Stimulated activated CD4-positive, alpha-beta T cell treated with anti-CD3 and anti-CD28 coated beads, Interleukin-1b, Interleukin-23, amount 100 ng/mL, for 48 hours (primary cell): ENCODE results near the gene KCNA5.

Source experiments
- DNase-seq: peaks from one replicate; pipeline ENCODE4 v3.0.0-alpha.2; 2020

The KCNA5 gene

GRCh38 chr12:5030066-5030465 is 13.6 kb upstream of the KCNA5 start:
- DNase-seq: no peak

- no peak for DNase-seq
Observed at GRCh38 chr12:5031242-5031641, 12.4 kb upstream of the KCNA5 start.

GRCh38 chr12:5031958-5032357 is 11.7 kb upstream of the KCNA5 start:
- DNase-seq: no peak

- no peak for DNase-seq
Observed at GRCh38 chr12:5032821-5033220, 10.9 kb upstream of the KCNA5 start.

DNA sequence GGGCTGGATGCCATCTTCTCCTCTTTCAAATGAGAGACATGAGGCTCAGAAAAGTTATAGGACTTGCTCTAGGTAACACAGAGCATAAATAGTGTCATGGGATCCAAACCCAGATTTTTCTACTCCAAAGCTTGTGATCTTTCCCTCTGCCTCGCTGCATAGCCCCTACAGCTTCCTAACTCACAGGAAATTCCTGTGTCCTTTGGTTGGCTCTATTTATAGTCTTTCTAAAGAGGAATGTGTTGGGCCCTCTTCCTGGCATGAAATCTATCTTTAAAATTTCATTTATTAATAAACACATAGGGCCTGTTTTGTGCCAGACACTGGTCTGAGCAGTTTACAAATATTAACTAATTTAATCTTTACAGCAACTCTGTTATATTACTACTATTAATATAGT is 9.8 kb upstream of the KCNA5 start:
- DNase-seq: no peak

DNA sequence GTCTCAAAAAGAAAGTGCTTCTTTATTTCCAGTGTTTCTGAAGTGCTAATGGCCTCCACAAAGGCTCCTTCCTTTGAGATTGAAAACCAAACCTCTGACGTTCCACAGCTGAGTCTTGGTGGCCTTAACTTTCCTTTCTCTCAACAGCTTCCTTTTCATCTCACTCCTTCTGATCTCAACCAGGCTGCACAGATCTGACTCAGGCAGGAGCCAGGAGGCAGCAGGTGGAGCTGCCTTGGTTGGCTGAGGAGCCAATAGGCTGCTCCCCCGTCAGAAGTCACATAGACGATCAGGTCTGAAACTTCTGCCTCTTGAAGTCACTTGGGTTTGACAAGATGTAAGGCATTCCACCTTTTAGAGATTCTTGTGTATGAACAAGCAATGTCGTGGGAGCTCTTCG is 9.1 kb upstream of the KCNA5 start:
- DNase-seq: peak; percentile 59

- DNase-seq: no peak
Observed at GRCh38 chr12:5035618-5036017, 8.1 kb upstream of the KCNA5 start.

GRCh38 chr12:5036031-5036430 is 7.6 kb upstream of the KCNA5 start:
- DNase-seq: no peak

GRCh38 chr12:5037795-5038357 is 5.8 kb upstream of the KCNA5 start:
- no peak for DNase-seq

- DNase-seq: no peak
Observed at GRCh38 chr12:5038781-5039311, 4.8 kb upstream of the KCNA5 start.

DNA sequence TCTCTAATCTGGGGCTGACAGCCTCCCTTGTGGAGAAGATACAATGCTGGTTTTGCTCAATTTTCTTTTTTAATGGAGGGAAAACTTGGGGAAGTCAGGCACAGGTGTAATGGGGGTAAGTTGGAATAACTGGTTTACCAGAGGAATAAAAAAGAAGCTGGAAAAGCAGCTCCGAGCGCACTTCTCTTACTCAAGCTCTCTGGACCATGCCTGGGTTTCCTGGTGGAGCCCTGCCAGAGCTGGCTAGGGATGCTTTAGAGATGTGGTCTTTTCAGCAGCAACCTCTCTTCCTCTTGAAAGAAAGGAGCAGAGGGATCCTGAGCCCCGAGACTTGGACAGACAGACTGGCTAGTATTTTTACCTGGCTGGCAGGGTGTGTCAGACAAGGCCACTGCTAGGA is 3.9 kb upstream of the KCNA5 start:
- no peak for DNase-seq

DNA sequence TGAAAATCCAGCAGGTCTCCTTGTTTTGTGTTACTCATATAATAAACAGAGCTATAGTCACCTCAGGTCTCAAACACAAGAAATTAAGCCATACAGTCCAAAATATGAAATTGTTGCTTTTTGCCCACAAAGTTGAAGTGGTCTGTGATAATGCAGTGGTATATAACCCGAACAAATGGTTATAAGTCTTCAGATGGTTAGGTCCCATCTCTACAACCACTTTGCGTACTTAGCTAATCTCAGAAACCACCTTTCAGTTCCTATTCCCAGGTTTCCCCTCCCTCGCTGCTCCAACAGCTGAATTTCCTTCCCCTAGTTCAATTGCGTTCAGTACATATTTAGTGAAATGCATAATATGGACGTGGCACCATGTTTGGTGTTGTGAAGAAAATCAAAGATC is 3.3 kb upstream of the KCNA5 start:
- no peak for DNase-seq

- no peak for DNase-seq
Observed at GRCh38 chr12:5044420-5045295, 979 bp downstream of the KCNA5 start.

- DNase-seq: no peak
Observed at GRCh38 chr12:5047094-5047493, 3.4 kb downstream of the KCNA5 start.

DNA sequence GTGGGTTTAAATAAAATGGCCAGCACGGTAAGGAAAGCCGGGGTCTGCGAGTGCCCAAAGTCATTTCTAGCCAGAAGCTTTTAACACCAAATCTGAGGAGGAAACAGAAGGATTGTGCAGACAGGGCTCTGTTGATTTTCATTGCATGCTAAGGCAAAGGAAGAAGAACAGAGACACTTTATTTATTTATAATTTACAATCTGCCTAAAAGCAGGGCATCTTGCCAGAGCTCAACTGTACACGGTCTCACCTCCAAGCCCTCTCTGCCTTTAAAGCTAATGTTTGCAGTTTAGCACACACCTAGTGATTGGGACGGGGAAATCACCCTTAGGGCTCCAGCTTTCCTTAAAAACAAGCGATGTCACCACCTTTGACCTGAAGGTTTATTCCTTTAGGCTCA is 4.0 kb downstream of the KCNA5 start:
- DNase-seq: no peak

DNA sequence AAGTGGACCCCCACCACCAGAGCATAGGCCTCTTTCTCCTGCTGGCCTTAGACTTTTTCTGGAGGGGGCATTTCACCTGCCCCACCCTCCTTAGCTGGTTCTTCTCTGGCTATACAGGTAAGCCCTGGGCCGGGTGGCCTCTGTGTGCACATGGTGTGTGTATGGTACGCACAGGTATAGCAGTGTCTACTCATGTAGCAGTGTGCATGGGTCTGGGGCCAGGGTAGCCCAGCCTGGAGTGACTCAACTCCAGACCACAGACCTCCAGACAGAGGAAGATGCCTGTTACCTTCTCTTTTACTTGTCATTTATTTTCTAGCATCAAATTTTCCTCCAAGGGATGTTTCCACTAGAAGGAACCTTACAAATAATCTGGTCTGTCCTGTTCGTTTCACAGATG is 6.9 kb downstream of the KCNA5 start:
- no peak for DNase-seq

- no peak for DNase-seq
Observed at GRCh38 chr12:5051334-5051733, 7.7 kb downstream of the KCNA5 start.

DNA sequence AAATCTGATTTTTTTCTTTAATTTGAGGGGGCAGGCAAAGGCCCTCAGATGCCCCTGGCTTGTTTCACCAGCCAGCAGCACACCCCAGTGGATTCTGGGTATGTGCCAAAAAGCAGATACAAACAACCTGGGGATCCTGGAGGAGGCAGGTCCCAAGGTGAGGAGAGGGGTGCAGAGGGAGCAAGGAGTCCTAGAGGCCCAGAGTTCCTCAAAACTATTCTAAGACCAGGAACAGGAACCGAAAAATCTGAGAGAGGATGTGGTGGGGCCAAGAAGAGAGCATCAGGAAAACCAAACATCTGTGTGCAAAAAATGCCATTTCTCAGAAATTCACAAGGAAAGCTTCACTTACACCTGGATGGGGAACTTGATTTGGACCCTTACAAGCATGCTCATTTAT is 8.2 kb downstream of the KCNA5 start:
- no peak for DNase-seq

GRCh38 chr12:5052348-5052747 is 8.7 kb downstream of the KCNA5 start:
- no peak for DNase-seq

- no peak for DNase-seq
Observed at GRCh38 chr12:5059358-5059757, 15.7 kb downstream of the KCNA5 start.

- no peak for DNase-seq
Observed at GRCh38 chr12:5060958-5061357, 17.3 kb downstream of the KCNA5 start.

DNA sequence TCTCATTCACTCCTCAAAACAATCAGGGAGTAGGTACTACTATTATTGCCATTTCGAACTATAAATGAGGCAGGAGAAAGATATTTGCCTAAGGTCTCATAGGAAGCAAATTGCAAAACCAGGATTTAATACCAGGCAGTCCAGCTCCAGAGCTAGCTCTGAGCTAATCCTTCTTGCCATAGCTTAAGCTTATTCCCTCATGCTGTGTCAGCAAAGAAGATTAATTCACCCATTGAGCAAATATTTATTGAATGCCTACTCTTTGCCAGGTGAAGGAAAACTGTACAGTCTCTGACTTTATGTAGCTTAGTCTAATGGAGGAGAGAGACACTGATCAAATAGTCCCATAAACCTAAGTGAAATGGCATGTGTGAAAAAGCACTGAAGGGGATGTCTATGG is 19.5 kb downstream of the KCNA5 start:
- DNase-seq: no peak

- no peak for DNase-seq
Observed at GRCh38 chr12:5064913-5065490, 21.3 kb downstream of the KCNA5 start.

DNA sequence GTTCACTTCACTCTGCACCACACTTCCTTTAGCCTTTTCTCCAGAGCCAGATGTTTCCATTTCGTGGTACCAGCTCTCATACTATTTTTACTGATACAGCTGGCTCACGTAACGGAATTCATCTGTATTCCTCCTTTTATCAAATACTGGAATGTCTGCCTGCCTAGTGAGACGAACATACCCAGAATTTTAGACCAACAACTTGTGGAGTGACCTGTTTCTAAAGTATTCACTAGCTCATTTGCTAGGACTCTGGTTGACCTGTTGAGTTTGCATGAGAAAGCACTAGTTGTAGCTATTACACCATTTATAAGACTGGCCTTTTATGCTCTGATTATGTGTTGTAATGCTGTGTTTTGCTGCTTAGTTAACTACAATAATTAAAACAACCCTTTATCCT is 22.6 kb downstream of the KCNA5 start:
- no peak for DNase-seq
